ENCODE results near the gene NTM. TPM values are rescaled to one million over a fixed set of nuclear protein-coding genes. Genes with fewer than 3 reads are reported as not detected.
"Not testable (repeated sequence)": the region's sequence is repeated elsewhere in the genome, so short reads cannot be mapped to it uniquely, and the experiment has no call there.

Gene NTM
- total RNA-seq, 4 donors from 2014 or later, result 3.6 to 11.8 (median 7.8) TPM

DNA sequence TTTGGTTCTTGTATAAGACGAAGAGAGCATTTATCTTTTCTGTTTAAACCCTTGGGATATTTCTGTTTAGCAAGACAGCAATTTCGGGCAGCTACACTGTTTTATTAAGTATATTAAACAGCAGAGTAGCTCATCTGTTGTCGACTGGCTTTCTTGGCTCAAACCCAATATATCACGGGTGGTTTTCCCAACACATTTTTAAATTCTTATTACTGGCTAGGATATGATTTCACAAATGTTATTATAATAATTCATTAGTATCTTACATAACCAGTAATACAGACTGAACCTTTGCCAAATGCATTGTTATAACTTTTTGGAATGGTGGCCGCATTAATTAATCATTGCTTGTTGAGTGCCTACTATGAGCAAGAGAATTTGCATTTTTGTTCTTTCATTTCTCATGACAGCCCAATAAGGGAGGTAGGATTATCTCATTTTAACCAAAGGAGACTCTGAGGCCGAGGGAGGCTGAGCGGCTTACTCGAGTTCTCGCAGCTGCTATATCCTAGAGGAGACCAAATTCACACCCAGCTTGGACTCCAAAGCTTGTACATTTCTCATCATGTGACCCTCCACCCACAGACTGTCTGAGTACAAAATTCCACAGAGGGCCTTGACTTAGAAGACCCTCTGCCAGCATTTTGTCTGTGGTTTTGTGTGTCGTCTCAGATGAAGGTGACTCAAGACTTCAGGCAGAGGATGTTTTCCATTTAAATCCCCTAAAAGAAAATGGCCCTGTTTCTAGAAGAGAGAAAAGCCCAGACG, 304.9 kb downstream of the NTM start:
- Histone ChIP-seq H3K4me3 (no peak overlapping the region), H3K9me3 (no peaks in the 10 kb centered on the region), H3K27me3 (peaks cover 10% of the 10 kb centered on the region), H3K4me1 (peaks cover 0 to 13% (median 0%) of the 10 kb centered on the region in 3 donors), H3K36me3 (no peaks in the 10 kb centered on the region), H3K27ac (peak overlapping the region in 1 of 4 donors; percentile 24)
- WGBS, 2 donors (ENCODE audit: low coverage in 1 of 2), result 29 to 39% methylated on average over 6 to 8 of the region's 11 CpGs
- no peak for TF ChIP-seq CTCF (IDR thresholded peaks at IDR 0.05)
- TF ChIP-seq POLR2AphosphoS5 (IDR thresholded peaks at IDR 0.05), result no peak
- TF ChIP-seq EP300 (IDR thresholded peaks at IDR 0.05), result no peak
- TF ChIP-seq POLR2A (IDR thresholded peaks at IDR 0.05), result no peak
- no peak for ATAC-seq

DNA sequence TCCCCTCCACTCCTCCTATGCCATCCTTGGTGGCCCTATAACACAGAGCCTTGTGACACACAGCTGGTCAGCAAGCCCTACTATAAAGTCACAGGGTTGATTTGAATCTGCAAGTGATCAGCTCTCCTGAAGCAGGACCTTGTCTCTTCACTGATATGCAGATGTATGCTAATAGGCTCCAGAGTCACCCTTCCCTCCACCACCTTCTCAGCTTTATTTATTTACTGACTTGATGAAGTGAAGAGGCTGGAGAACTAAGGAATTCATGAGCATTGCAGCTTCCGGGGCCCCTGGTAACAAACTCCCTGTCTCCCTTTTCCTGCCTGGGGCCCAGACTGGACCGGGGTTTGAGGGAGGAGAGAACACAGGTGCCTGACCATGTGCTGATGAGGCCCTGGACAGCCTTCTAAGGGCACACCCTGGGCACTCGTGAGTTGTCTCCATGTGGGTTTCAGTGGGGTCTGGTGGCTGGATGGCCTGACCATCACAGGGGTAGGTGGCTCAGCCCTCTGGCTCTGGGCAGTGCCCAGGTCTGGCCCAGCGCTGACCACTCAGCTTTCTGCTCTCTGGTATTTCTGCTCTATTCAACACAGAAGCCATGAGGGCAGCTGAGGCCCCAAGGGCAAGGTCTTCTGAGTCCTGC, 307.5 kb downstream of the NTM start:
- no peaks in the 10 kb centered on the region for H3K9me3 ChIP-seq
- H3K4me3 ChIP-seq, result no peak overlapping the region
- TF ChIP-seq POLR2AphosphoS5 (IDR thresholded peaks at IDR 0.05) (no peak), EP300 (IDR thresholded peaks at IDR 0.05) (no peak), CTCF (IDR thresholded peaks at IDR 0.05) (no peak), POLR2A (IDR thresholded peaks at IDR 0.05) (no peak)
- H3K27me3 ChIP-seq, result peaks cover 21% of the 10 kb centered on the region
- H3K4me1 ChIP-seq, result peaks cover 0 to 13% (median 0%) of the 10 kb centered on the region in 3 donors
- no peaks in the 10 kb centered on the region for H3K36me3 ChIP-seq
- no peak overlapping the region for H3K27ac ChIP-seq
- WGBS, 2 donors (ENCODE audit: low coverage in 1 of 2), result 29 to 62% methylated on average over 2 of the region's 4 CpGs
- ATAC-seq, result no peak

DNA sequence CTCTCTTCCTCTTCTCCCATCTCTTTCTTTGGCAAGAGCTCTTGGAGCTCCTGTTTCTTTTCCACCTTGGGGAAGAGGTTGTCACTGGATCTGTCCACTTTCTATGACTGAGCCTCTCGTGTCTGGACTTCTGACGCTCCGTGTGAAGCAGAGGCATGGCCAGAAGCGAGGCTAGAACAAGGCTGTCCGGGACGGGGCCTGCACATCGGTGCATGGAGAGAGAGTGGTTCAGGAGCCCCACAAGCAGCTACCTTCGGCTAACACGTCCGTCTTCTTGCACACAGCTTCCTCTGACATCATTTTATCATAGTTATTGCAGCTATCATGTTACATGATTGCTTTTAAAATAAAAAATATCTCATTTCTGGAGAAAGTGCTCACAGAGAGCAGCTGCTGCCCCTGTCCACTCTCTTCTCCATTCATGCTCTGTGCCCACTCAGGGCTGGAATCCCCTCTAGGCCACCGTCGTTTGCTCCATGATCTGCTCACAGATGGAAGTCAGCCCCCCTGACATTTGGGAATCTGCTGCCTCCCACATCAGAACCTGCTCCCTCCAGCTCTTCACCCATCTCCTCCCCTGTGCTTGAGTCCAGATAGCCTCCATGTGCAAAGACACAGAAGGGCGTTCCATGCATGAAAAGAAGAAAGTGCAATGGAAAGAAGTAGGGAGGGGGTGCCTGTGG, 308.4 kb downstream of the NTM start:
- WGBS, 2 donors (ENCODE audit: low coverage in 1 of 2), result 35 to 82% methylated on average over 4 to 6 of the region's 13 CpGs
- no peak for ATAC-seq
- no peak overlapping the region for H3K4me3 ChIP-seq
- H3K36me3 ChIP-seq, result no peaks in the 10 kb centered on the region
- H3K9me3 ChIP-seq, result no peaks in the 10 kb centered on the region
- TF ChIP-seq POLR2AphosphoS5 (IDR thresholded peaks at IDR 0.05) (no peak), POLR2A (IDR thresholded peaks at IDR 0.05) (no peak), EP300 (IDR thresholded peaks at IDR 0.05) (no peak), CTCF (IDR thresholded peaks at IDR 0.05) (no peak)
- H3K4me1 ChIP-seq, result peaks cover 0 to 13% (median 0%) of the 10 kb centered on the region in 3 donors
- H3K27me3 ChIP-seq, result peaks cover 26% of the 10 kb centered on the region
- no peak overlapping the region for H3K27ac ChIP-seq

DNA sequence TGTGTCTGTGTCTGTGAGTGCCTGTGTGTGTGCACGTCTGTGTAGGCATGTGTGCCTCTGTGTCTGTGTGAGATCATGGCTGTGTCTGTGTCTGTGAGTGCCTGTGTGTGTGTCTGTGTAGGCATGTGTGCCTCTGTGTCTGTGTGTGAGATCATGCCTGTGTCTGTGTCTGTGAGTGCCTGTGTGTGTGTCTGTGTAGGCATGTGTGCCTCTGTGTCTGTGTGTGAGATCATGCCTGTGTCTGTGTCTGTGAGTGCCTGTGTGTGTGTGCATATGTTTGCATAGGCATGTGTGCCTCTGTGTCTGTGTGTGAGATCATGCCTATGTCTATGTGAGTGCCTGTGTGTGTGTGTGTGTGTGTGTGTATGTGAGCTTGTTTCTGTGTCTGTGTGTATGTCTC, 310.0 kb downstream of the NTM start:
- not testable (repeated sequence) for ATAC-seq

DNA sequence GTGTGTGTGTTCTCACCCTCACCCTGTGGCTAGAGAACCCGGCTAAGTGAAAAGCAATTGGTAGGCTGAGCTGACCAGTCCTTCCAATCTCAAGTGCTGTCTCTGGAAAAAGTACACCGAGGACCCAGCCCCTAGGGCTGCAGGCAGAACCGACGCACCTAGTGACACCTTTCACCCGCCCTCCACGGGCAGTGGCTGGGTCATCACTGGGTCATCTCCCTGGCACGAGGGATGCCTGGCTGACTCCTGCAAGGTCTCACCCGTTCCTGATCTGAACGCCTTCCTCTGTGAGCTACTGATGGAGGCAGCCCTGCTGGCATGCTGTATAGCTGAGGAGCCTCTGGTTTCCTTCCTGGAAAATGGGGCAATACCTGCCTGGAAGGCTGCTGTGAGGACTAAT, 311.5 kb downstream of the NTM start:
- Histone ChIP-seq H3K4me1 (no peaks in the 10 kb centered on the region), H3K4me3 (no peak overlapping the region), H3K27me3 (peaks cover 47% of the 10 kb centered on the region), H3K36me3 (no peaks in the 10 kb centered on the region), H3K27ac (no peak overlapping the region), H3K9me3 (no peaks in the 10 kb centered on the region)
- ATAC-seq, result no peak
- no peak for TF ChIP-seq POLR2AphosphoS5 (IDR thresholded peaks at IDR 0.05)
- TF ChIP-seq POLR2A (IDR thresholded peaks at IDR 0.05), result no peak
- TF ChIP-seq EP300 (IDR thresholded peaks at IDR 0.05), result no peak
- no peak for TF ChIP-seq CTCF (IDR thresholded peaks at IDR 0.05)
- no CpG with 5 or more reads among the region's 9 CpGs for WGBS, 2 donors (ENCODE audit: low coverage in 1 of 2)

More for the DNA sequence above, 310.0 kb downstream of the NTM start:
- not testable (repeated sequence) for H3K4me3 ChIP-seq, H3K27ac ChIP-seq, H3K9me3 ChIP-seq, H3K36me3 ChIP-seq, H3K4me1 ChIP-seq
- H3K27me3 ChIP-seq, result peaks cover 40% of the 10 kb centered on the region
- 80% methylated on average over 1 of the region's 1 CpG; no CpG with 5 or more reads in 1 of the 2 donors for WGBS, 2 donors (ENCODE audit: low coverage in 1 of 2)
